Measurements from ENCODE around the gene ATG4A. TPM values are rescaled to one million over a fixed set of nuclear protein-coding genes. Genes with fewer than 3 reads are reported as not detected.

Gene ATG4A
- total RNA-seq, 1 experiment from 2014 or later, result 6.4 TPM

DNA sequence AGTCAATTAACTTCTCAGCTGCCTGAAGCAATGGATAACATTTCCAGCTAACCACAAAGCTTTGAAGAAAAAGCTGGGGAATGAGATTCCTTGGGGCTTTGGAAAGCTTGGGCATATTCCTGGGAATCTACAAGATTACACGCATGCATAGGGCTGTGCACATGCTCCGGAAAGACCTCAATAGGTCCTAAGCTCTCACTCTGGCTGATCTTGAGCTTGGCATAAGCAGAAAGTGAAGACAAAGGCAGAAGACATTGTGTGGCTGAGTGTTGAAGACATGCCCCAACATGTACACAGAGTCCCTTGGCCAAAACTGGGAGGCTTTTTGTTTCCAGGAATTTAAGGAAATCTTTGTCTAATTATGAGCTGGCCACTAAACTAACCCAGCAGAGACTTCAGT lies 31.2 kb downstream of the ATG4A start:
- Histone ChIP-seq H2AFZ (ENCODE audit: low read length) (no peak overlapping the region), H3K18ac (ENCODE audit: insufficient read length, low read depth, low read length) (peak overlapping the region; percentile 72), H3K14ac (ENCODE audit: insufficient read depth, low read length) (no peak overlapping the region), H3K56ac (ENCODE audit: insufficient read length, low read depth, low read length) (no peak overlapping the region), H3K23me2 (ENCODE audit: insufficient read length, low read depth, low read length, poor library complexity, severe bottlenecking) (no peaks in the 10 kb centered on the region), H3K27ac (ENCODE audit: insufficient read length, low read depth, low read length) (no peak overlapping the region), H2BK15ac (ENCODE audit: low read depth, low read length) (no peak overlapping the region), H3K23ac (ENCODE audit: insufficient read length, low read depth, low read length) (no peak overlapping the region), H2BK5ac (ENCODE audit: insufficient read length, low read length) (no peak overlapping the region), H3T11ph (ENCODE audit: low read length) (no peak overlapping the region), H4K20me1 (ENCODE audit: control insufficient read depth, insufficient read depth, insufficient read length) (no peaks in the 10 kb centered on the region), H3K4me1 (ENCODE audit: insufficient read depth, low read length) (peaks cover 9% of the 10 kb centered on the region; the same call in 1 of the 2 replicates), H2BK120ac (ENCODE audit: low read depth, low read length, poor library complexity, severe bottlenecking) (no peak overlapping the region), H3K9me3 (ENCODE audit: control insufficient read depth, low read depth, low read length) (no peaks in the 10 kb centered on the region), H3K79me1 (ENCODE audit: insufficient read depth, low read depth, low read length, poor library complexity, severe bottlenecking) (no peaks in the 10 kb centered on the region), H3K4me2 (ENCODE audit: insufficient read depth, insufficient read length, low read length) (no peak overlapping the region), H4K91ac (ENCODE audit: insufficient read length, low read depth, low read length) (no peak overlapping the region), H4K8ac (replicated peaks; ENCODE audit: insufficient read length, low read depth, low read length) (no peak overlapping the region), H2BK20ac (ENCODE audit: low read depth, low read length, poor library complexity, severe bottlenecking) (no peak overlapping the region), H2AK5ac (ENCODE audit: insufficient read length, low read length) (no peak overlapping the region), H3K9ac (ENCODE audit: extremely low read depth, insufficient read length, low read length) (no peak overlapping the region), H3K79me2 (ENCODE audit: insufficient read depth, low read length) (no peaks in the 10 kb centered on the region), H2BK12ac (ENCODE audit: insufficient read length, low read depth, low read length) (no peak overlapping the region), H3K4ac (ENCODE audit: low read depth, low read length) (no peak overlapping the region), H3K27me3 (ENCODE audit: insufficient read depth, low read length) (no peaks in the 10 kb centered on the region), H4K5ac (ENCODE audit: insufficient read length, low read depth, low read length) (no peak overlapping the region)
- no peak for DNase-seq
- Mint-ChIP-seq H3K4me3 (no peak overlapping the region), H3K9me3 (no peaks in the 10 kb centered on the region), H3K27ac (peak overlapping the region in 1 of 3 experiments; percentile 94; a peak in 2 of 7 replicates), H3K4me1 (peaks cover 22 to 32% of the 10 kb centered on the region in 2 experiments), H3K36me3 (ENCODE audit: insufficient read depth in 1 of 3, low read depth in 3 of 3) (no peaks in the 10 kb centered on the region), H3K27me3 (ENCODE audit: low read depth) (no peaks in the 10 kb centered on the region)
- TF ChIP-seq, protein P1, sequence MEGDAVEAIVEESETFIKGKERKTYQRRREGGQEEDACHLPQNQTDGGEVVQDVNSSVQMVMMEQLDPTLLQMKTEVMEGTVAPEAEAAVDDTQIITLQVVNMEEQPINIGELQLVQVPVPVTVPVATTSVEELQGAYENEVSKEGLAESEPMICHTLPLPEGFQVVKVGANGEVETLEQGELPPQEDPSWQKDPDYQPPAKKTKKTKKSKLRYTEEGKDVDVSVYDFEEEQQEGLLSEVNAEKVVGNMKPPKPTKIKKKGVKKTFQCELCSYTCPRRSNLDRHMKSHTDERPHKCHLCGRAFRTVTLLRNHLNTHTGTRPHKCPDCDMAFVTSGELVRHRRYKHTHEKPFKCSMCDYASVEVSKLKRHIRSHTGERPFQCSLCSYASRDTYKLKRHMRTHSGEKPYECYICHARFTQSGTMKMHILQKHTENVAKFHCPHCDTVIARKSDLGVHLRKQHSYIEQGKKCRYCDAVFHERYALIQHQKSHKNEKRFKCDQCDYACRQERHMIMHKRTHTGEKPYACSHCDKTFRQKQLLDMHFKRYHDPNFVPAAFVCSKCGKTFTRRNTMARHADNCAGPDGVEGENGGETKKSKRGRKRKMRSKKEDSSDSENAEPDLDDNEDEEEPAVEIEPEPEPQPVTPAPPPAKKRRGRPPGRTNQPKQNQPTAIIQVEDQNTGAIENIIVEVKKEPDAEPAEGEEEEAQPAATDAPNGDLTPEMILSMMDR (conservative IDR thresholded peaks at IDR 0.05), result no peak
- WGBS (ENCODE audit: extremely low coverage, insufficient read length, low lambda C conversion rate), result no CpG with 5 or more reads among the region's 2 CpGs

All from H9 (cell line).